PC-3 (cell line): ENCODE measurements around the gene CCDC85B. TPM values are rescaled to one million over a fixed set of nuclear protein-coding genes. Genes with fewer than 3 reads are reported as not detected.

ENCODE experiments used
- ATAC-seq: fragments of 200-7000 bp; cut with Tn5 transposase; 2 replicates; pipeline ENCODE4 v1.9.1; 2020; ENCODE audit warnings: mild to moderate bottlenecking, moderate library complexity
- BruUV-seq: library from RNA; stranded (reverse); fragments of 400-500 nt; replicated peaks from 2 replicates; lab custom pipeline; 2021; lab: Mats Ljungman, UMichigan
- CTCF ChIA-PET: fragments of 300-600 bp; sonication (Branson Sonifier 250); formaldehyde crosslinking; loops from one replicate; lab custom pipeline; 2022; ENCODE audit warnings: antibody characterized with exemption; lab: Charles Lee
- POLR2A ChIA-PET: fragments of 300-600 bp; sonication (Branson Sonifier 250); formaldehyde crosslinking; loops from one replicate; lab custom pipeline; 2022; ENCODE audit warnings: antibody characterized with exemption; ENCODE audit not compliant: unreplicated experiment; lab: Charles Lee
- DNase-seq: peaks from one replicate; pipeline ENCODE4 v3.0.0-alpha.2; 2015
- H2AFZ ChIP-seq: fragments of 300-600 bp; sonication (generic); 2 replicates; pipeline ENCODE4 v1.6.0; 2016; ENCODE audit warnings: antibody characterized with exemption, low read length
- H3F3A ChIP-seq: fragments of 300-600 bp; sonication (generic); one replicate; pipeline ENCODE4 v1.6.0; 2017; ENCODE audit warnings: antibody characterized with exemption, low read length, control low read depth, mild to moderate bottlenecking; ENCODE audit not compliant: unreplicated experiment
- H3K27ac ChIP-seq: fragments of 300-600 bp; sonication (generic); 2 replicates; pipeline ENCODE4 v1.5.1; 2016; ENCODE audit warnings: mild to moderate bottlenecking, low read length
- H3K27me3 ChIP-seq: fragments of 300-600 bp; sonication (generic); 2 replicates; pipeline ENCODE4 v1.6.1; 2016; ENCODE audit warnings: low read length, mixed read lengths
- H3K36me3 ChIP-seq: fragments of 300-600 bp; sonication (generic); 2 replicates; pipeline ENCODE4 v1.6.1; 2016; ENCODE audit warnings: low read depth, mixed run types, low read length, mixed read lengths
- H3K4me1 ChIP-seq: fragments of 300-600 bp; sonication (generic); 2 replicates; pipeline ENCODE4 v1.5.1; 2016; ENCODE audit warnings: low read length; ENCODE audit not compliant: insufficient read depth
- H3K4me2 ChIP-seq: fragments of 300-600 bp; sonication (generic); 2 replicates; pipeline ENCODE4 v1.6.0; 2016; ENCODE audit warnings: low read length
- H3K4me3 ChIP-seq: fragments of 300-600 bp; sonication (generic); 2 replicates; pipeline ENCODE4 v1.5.1; 2016; ENCODE audit warnings: mild to moderate bottlenecking, low read length, mixed read lengths
- H3K79me2 ChIP-seq: fragments of 300-600 bp; sonication (generic); 2 replicates; pipeline ENCODE4 v1.6.1; 2017; ENCODE audit warnings: low read length, mixed read lengths
- H3K9ac ChIP-seq: fragments of 300-600 bp; sonication (generic); 2 replicates; pipeline ENCODE4 v1.6.0; 2016; ENCODE audit warnings: mild to moderate bottlenecking, low read length
- H3K9me2 ChIP-seq: fragments of 300-600 bp; sonication (generic); replicated peaks from 2 replicates; pipeline ENCODE4 v1.6.1; 2016; ENCODE audit warnings: mixed run types, low read length, mixed read lengths
- H3K9me3 ChIP-seq: fragments of 300-600 bp; sonication (generic); 2 replicates; pipeline ENCODE4 v1.6.1; 2016; ENCODE audit warnings: low read length, mixed read lengths
- H4K20me1 ChIP-seq: fragments of 300-600 bp; sonication (generic); 2 replicates; pipeline ENCODE4 v1.6.1; 2016; ENCODE audit warnings: low read length, mixed read lengths
- CTCF ChIP-seq: fragments of 300-600 bp; sonication (generic); conservative IDR thresholded peaks from 2 replicates; pipeline ENCODE4 v1.5.1; 2017; ENCODE audit warnings: antibody characterized with exemption, low read depth, mild to moderate bottlenecking, low read length
- EZH2 ChIP-seq: fragments of 300-600 bp; sonication (generic); IDR thresholded peaks from one replicate; pipeline ENCODE4 v1.6.1; 2017; ENCODE audit warnings: antibody characterized with exemption, mild to moderate bottlenecking, low read length; ENCODE audit not compliant: unreplicated experiment
- EZH2phosphoT487 ChIP-seq: fragments of 300-600 bp; sonication (generic); IDR thresholded peaks from 2 replicates; pipeline ENCODE4 v1.6.1; 2018; ENCODE audit warnings: mild to moderate bottlenecking, antibody characterized with exemption, low read length, borderline replicate concordance
- intact Hi-C: fragments of 100-400 bp; cut with micrococcal nuclease; formaldehyde crosslinking; loops from 2 replicates; pipeline ENCODE4 v1.9.0; 2023
- total RNA-seq: library from RNA; depleted of rRNA; stranded (reverse); fragments of >200 nt; gene quantifications from 2 replicates; pipeline ENCODE4 v1.2.3, GENCODE V29; 2014

The CCDC85B gene
- total RNA-seq, 1 experiment from 2014 or later: 207 TPM

- no peak for ATAC-seq
- H3K4me3 ChIP-seq: no peak overlapping the region
- no peaks in the 10 kb centered on the region for H3K4me1 ChIP-seq
- ChIA-PET CTCF (no interaction called here), POLR2A (no interaction called here)
- H4K20me1 ChIP-seq: no peaks in the 10 kb centered on the region
- intact Hi-C loops: no loop called here
- H3K9ac ChIP-seq: no peak overlapping the region
- no peaks in the 10 kb centered on the region for H3F3A ChIP-seq
- H3K4me2 ChIP-seq: no peak overlapping the region
- H3K79me2 ChIP-seq: no peaks in the 10 kb centered on the region
- H3K36me3 ChIP-seq: no peaks in the 10 kb centered on the region
- H3K27me3 ChIP-seq: no peaks in the 10 kb centered on the region
- BruUV-seq: no TSS peak
- H2AFZ ChIP-seq: no peak overlapping the region
- TF ChIP-seq CTCF (no peak), EZH2phosphoT487 (no peak), EZH2 (no peak)
- H3K9me2 ChIP-seq: no peaks in the 10 kb centered on the region
- no peaks in the 10 kb centered on the region for H3K9me3 ChIP-seq
- H3K27ac ChIP-seq: no peak overlapping the region
- DNase-seq: no peak
Measured at GRCh38 chr11:65928667-65929066, 38.2 kb downstream of the CCDC85B start.

GRCh38 chr11:65931773-65932557 lies 41.5 kb downstream of the CCDC85B start:
- H3K4me2 ChIP-seq: no peak overlapping the region
- TF ChIP-seq EZH2phosphoT487 (no peak), EZH2 (no peak), CTCF (no peak)
- intact Hi-C loops: no loop called here
- CTCF ChIA-PET: interaction anchor here (0.6 to 1.5 kb wide), 3 partner anchors 44 to 85 kb away, joined by 3 to 14 read pairs (median 4); partner anchors contain the start of gene FIBP
- H3K79me2 ChIP-seq: no peaks in the 10 kb centered on the region
- ATAC-seq (peak; percentile 27), DNase-seq (no peak)
- H2AFZ ChIP-seq: no peak overlapping the region
- no peaks in the 10 kb centered on the region for H3K27me3 ChIP-seq
- H3K36me3 ChIP-seq: no peaks in the 10 kb centered on the region
- no peaks in the 10 kb centered on the region for H3K4me1 ChIP-seq
- H3K9ac ChIP-seq: no peak overlapping the region
- no peaks in the 10 kb centered on the region for H3K9me3 ChIP-seq
- no TSS peak for BruUV-seq
- H3F3A ChIP-seq: no peaks in the 10 kb centered on the region
- no peak overlapping the region for H3K27ac ChIP-seq
- H3K4me3 ChIP-seq: no peak overlapping the region
- POLR2A ChIA-PET: interaction anchor here (0.5 kb wide), 1 partner anchor 41 kb away, joined by 3 read pairs; no protein-coding TSS in a partner anchor
- no peaks in the 10 kb centered on the region for H3K9me2 ChIP-seq
- no peaks in the 10 kb centered on the region for H4K20me1 ChIP-seq

GRCh38 chr11:65932558-65932919 lies 42.1 kb downstream of the CCDC85B start:
- ChIA-PET CTCF (interaction anchor here (0.7 to 1.5 kb wide), 2 partner anchors 45 to 48 kb away, joined by 3 to 14 read pairs; partner anchors contain the start of gene FIBP), POLR2A (no interaction called here)
- Histone ChIP-seq H3K4me3 (no peak overlapping the region), H3K27ac (no peak overlapping the region), H3K4me2 (no peak overlapping the region), H3K27me3 (no peaks in the 10 kb centered on the region), H3K9ac (no peak overlapping the region), H3K9me2 (no peaks in the 10 kb centered on the region), H3K4me1 (no peaks in the 10 kb centered on the region), H2AFZ (no peak overlapping the region), H3F3A (no peaks in the 10 kb centered on the region), H3K36me3 (no peaks in the 10 kb centered on the region), H3K79me2 (no peaks in the 10 kb centered on the region), H4K20me1 (no peaks in the 10 kb centered on the region), H3K9me3 (no peaks in the 10 kb centered on the region)
- BruUV-seq: no TSS peak
- no peak for TF ChIP-seq EZH2
- TF ChIP-seq EZH2phosphoT487: no peak
- TF ChIP-seq CTCF: no peak; the same call in 1 of the 2 replicates
- ATAC-seq (no peak), DNase-seq (peak; percentile 42)
- intact Hi-C loops: no loop called here
